Endodermal cell (in vitro differentiated cells): ENCODE measurements around the gene AHI1. TPM values are rescaled to one million over a fixed set of nuclear protein-coding genes. Genes with fewer than 3 reads are reported as not detected.

Experiments used
- DNase-seq: peaks from one replicate; pipeline ENCODE4 v3.0.0-alpha.2; 2017
- H3K27ac ChIP-seq: 2 replicates; pipeline ENCODE4 v1.5.1; 2013; ENCODE audit warnings: mild to moderate bottlenecking, low read depth, low read length, moderate library complexity
- H3K27me3 ChIP-seq: 2 replicates; pipeline ENCODE4 v1.6.1; 2013; ENCODE audit warnings: mild to moderate bottlenecking, low read length, moderate library complexity; ENCODE audit not compliant: insufficient read depth, control insufficient read depth, poor library complexity, severe bottlenecking
- H3K36me3 ChIP-seq: 2 replicates; pipeline ENCODE4 v1.7.0; 2013; ENCODE audit warnings: mild to moderate bottlenecking, low read length, moderate library complexity; ENCODE audit not compliant: control insufficient read depth, insufficient read depth
- H3K4me1 ChIP-seq: one replicate; pipeline ENCODE4 v1.7.0; 2013; ENCODE audit warnings: low read length; ENCODE audit not compliant: control insufficient read depth, insufficient read depth
- H3K4me3 ChIP-seq: 2 replicates; pipeline ENCODE4 v1.5.1; 2013; ENCODE audit warnings: mild to moderate bottlenecking, low read length, moderate library complexity
- H3K9ac ChIP-seq: 2 replicates; pipeline ENCODE4 v1.6.1; 2013; ENCODE audit warnings: mild to moderate bottlenecking, low read length, moderate library complexity; ENCODE audit not compliant: poor library complexity, severe bottlenecking; ENCODE audit errors: extremely low read depth
- H3K9me3 ChIP-seq: 2 replicates; pipeline ENCODE4 v1.6.1; 2013; ENCODE audit warnings: mild to moderate bottlenecking, low read length, moderate library complexity; ENCODE audit not compliant: control insufficient read depth
- H3K27ac Mint-ChIP-seq: 2 replicates; pipeline ENCODE4 v1.8.0; 2020; ENCODE audit warnings: mixed read lengths
- H3K27me3 Mint-ChIP-seq: 2 replicates; pipeline ENCODE4 v1.8.0; 2021; ENCODE audit warnings: mild to moderate bottlenecking, mixed read lengths; ENCODE audit not compliant: insufficient read depth
- H3K36me3 Mint-ChIP-seq: 2 replicates; pipeline ENCODE4 v1.8.0; 2020; ENCODE audit warnings: low read depth, mixed read lengths
- H3K4me1 Mint-ChIP-seq: 2 replicates; pipeline ENCODE4 v1.8.0; 2020; ENCODE audit warnings: mixed read lengths
- H3K4me3 Mint-ChIP-seq: 2 replicates; pipeline ENCODE4 v1.8.0; 2020; ENCODE audit warnings: mild to moderate bottlenecking, moderate library complexity, mixed read lengths
- H3K9me3 Mint-ChIP-seq: 2 replicates; pipeline ENCODE4 v1.8.0; 2020; ENCODE audit warnings: mild to moderate bottlenecking, mixed read lengths
- CTCF ChIP-seq: fragments of 200-600 bp; sonication (generic); conservative IDR thresholded peaks from 2 replicates; pipeline ENCODE4 v1.5.0; 2021; ENCODE audit warnings: antibody characterized with exemption, mild to moderate bottlenecking
- WGBS, 2 experiments: methylation state at CpG; one replicate each; pipeline versions ENCODE4 v1.1.5 to v1.1.7; 2013; ENCODE audit warnings: missing lambda C conversion rate in 2 of 2, mixed read lengths in 1 of 2; ENCODE audit not compliant: insufficient coverage in 1 of 2, insufficient read length in 1 of 2; 5-methylcytosine and 5-hydroxymethylcytosine counted together
- total RNA-seq, 2 donors: library from RNA; stranded (reverse); fragmentation: NEBNext Ultra II Directional in 1 of 2; extraction: Animal tissue kit (Norgen Biotek cat#: 25700) in 1 of 2; gene quantifications; 2 replicates in 1 of 2; 3 replicates in 1 of 2; pipeline ENCODE4 v1.2.1, GENCODE V29; 2021

The AHI1 gene
- total RNA-seq, 2 donors from 2014 or later, result 24.9 to 34.9 TPM

- Mint-ChIP-seq H3K27ac (no peak overlapping the region), H3K9me3 (peaks cover 5% of the 10 kb centered on the region), H3K36me3 (no peaks in the 10 kb centered on the region), H3K4me3 (no peak overlapping the region), H3K4me1 (peaks cover 58% of the 10 kb centered on the region), H3K27me3 (peaks cover 4% of the 10 kb centered on the region)
- Histone ChIP-seq H3K9me3 (no peaks in the 10 kb centered on the region), H3K27ac (no peak overlapping the region), H3K9ac (no peak overlapping the region), H3K36me3 (no peaks in the 10 kb centered on the region), H3K4me3 (no peak overlapping the region), H3K27me3 (peaks cover 42% of the 10 kb centered on the region), H3K4me1 (peaks cover 19% of the 10 kb centered on the region)
- no peak for DNase-seq
- no peak for TF ChIP-seq CTCF
- WGBS, 2 experiments, result 90% methylated on average over 1 of the region's 1 CpG; no CpG with 5 or more reads in 1 of the 2 experiments
Measured at GRCh38 chr6:135254471-135254870, 243.1 kb downstream of the AHI1 start.

GRCh38 chr6:135251498-135252441 lies 245.8 kb downstream of the AHI1 start:
- Histone ChIP-seq H3K27ac (no peak overlapping the region), H3K4me3 (peak overlapping the region; percentile 46)
- H3K27ac Mint-ChIP-seq, result peak overlapping the region; percentile 53

More at GRCh38 chr6:135251498-135252441, 245.8 kb downstream of the AHI1 start:
- H3K36me3 Mint-ChIP-seq, result no peaks in the 10 kb centered on the region
- Histone ChIP-seq H3K27me3 (peaks cover 46% of the 10 kb centered on the region), H3K36me3 (no peaks in the 10 kb centered on the region), H3K4me1 (peaks cover 17% of the 10 kb centered on the region), H3K9ac (no peak overlapping the region), H3K9me3 (no peaks in the 10 kb centered on the region)
- peaks cover 5% of the 10 kb centered on the region for H3K9me3 Mint-ChIP-seq
- peak overlapping the region; percentile 31 for H3K4me3 Mint-ChIP-seq
- WGBS, 2 experiments, result 69 to 77% methylated on average over 9 to 13 of the region's 13 CpGs
- H3K27me3 Mint-ChIP-seq, result peaks cover 4% of the 10 kb centered on the region
- no peak for DNase-seq
- TF ChIP-seq CTCF, result no peak
- H3K4me1 Mint-ChIP-seq, result peaks cover 40% of the 10 kb centered on the region
